Endothelial cell of umbilical vein (primary cell): ENCODE results near the gene BCAS4. TPM values are rescaled to one million over a fixed set of nuclear protein-coding genes. Genes with fewer than 3 reads are reported as not detected.

ENCODE experiments used
- BruUV-seq: library from RNA; stranded (reverse); fragments of 400-500 nt; replicated peaks from 2 replicates; lab custom pipeline; 2021; lab: Mats Ljungman, UMichigan
- CTCF ChIA-PET: fragments of 300-600, 350-600 bp; sonication (Branson Sonifier 250); formaldehyde crosslinking; loops from one replicate; lab custom pipeline; 2021; ENCODE audit warnings: antibody characterized with exemption, inconsistent platforms; lab: Charles Lee
- POLR2A ChIA-PET: fragments of 300-600, 350-600 bp; sonication (Branson Sonifier 250); formaldehyde crosslinking; loops from one replicate; lab custom pipeline; 2021; ENCODE audit warnings: antibody characterized with exemption, inconsistent platforms; lab: Charles Lee
- DNase-seq: peaks from one replicate; pipeline ENCODE4 v3.0.0-alpha.2; 2011; ENCODE audit warnings: low read depth, low spot score
- FAIRE-seq: peaks from 2 replicates; lab custom pipeline; 2011; peaks lifted over from hg19 to GRCh38; lab: Jason Lieb, UNC
- H2AFZ ChIP-seq: 2 replicates; pipeline ENCODE4 v1.6.0; 2012; ENCODE audit warnings: low read depth, low read length, control low read depth, inconsistent platforms
- H3K27ac ChIP-seq: 2 replicates; pipeline ENCODE4 v1.5.1; 2011; ENCODE audit warnings: low read depth, mild to moderate bottlenecking, control low read depth, low read length, moderate library complexity; ENCODE audit not compliant: insufficient read depth
- H3K27me3 ChIP-seq, 2 experiments: 2 replicates each; pipeline versions ENCODE4 v1.6.0 to v1.6.1; 2011; ENCODE audit warnings: low read length in 2 of 2, mixed read lengths in 1 of 2; ENCODE audit not compliant: control insufficient read depth in 2 of 2, insufficient read depth in 2 of 2
- H3K36me3 ChIP-seq, 2 experiments: 2 replicates in 1 of 2; 3 replicates in 1 of 2; pipeline ENCODE4 v1.5.1; 2011; ENCODE audit warnings: low read length in 2 of 2, mild to moderate bottlenecking in 1 of 2, moderate library complexity in 1 of 2; ENCODE audit not compliant: control insufficient read depth in 2 of 2, insufficient read depth in 2 of 2; ENCODE audit errors: extremely low read depth in 1 of 2
- H3K4me1 ChIP-seq: 3 replicates; pipeline ENCODE4 v1.5.1; 2011; ENCODE audit warnings: mild to moderate bottlenecking, low read length; ENCODE audit not compliant: control insufficient read depth, insufficient read depth; ENCODE audit errors: extremely low read depth
- H3K4me2 ChIP-seq: 2 replicates; pipeline ENCODE4 v1.6.1; 2011; ENCODE audit warnings: low read length, control low read depth, mixed read lengths; ENCODE audit not compliant: insufficient read depth
- H3K4me3 ChIP-seq, 3 experiments: fragments of 200-600 bp in 1 of 3; sonication (generic), shearing (Covaris generic) in 1 of 3; replicated peaks in 1 of 3; 2 replicates each; pipeline ENCODE4 v1.5.1; 2011 to 2016; ENCODE audit warnings: control low read depth in 3 of 3, low read length in 3 of 3, mild to moderate bottlenecking in 2 of 3, inconsistent platforms in 1 of 3, low read depth in 1 of 3, moderate library complexity in 1 of 3; ENCODE audit not compliant: insufficient read depth in 1 of 3
- H3K79me2 ChIP-seq: 2 replicates; pipeline ENCODE4 v1.6.0; 2012; ENCODE audit warnings: low read length, inconsistent platforms; ENCODE audit not compliant: control insufficient read depth, insufficient read depth
- H3K9ac ChIP-seq: replicated peaks from 2 replicates; pipeline ENCODE3; 2011; ENCODE audit warnings: low read length, control low read depth; ENCODE audit not compliant: insufficient read depth; ENCODE audit errors: extremely low read depth
- H3K9me1 ChIP-seq: replicated peaks from 3 replicates; pipeline ENCODE4 v1.6.0; 2011; ENCODE audit warnings: mild to moderate bottlenecking, low read length; ENCODE audit not compliant: control insufficient read depth, insufficient read depth; ENCODE audit errors: extremely low read depth
- H3K9me3 ChIP-seq: replicated peaks from 2 replicates; pipeline ENCODE4 v1.5.1; 2012; ENCODE audit warnings: low read length, inconsistent platforms; ENCODE audit not compliant: control insufficient read depth, insufficient read depth
- H4K20me1 ChIP-seq: replicated peaks from 2 replicates; pipeline ENCODE3; 2011; ENCODE audit warnings: mild to moderate bottlenecking, low read length; ENCODE audit not compliant: control insufficient read depth, insufficient read depth; ENCODE audit errors: extremely low read depth
- EZH2 ChIP-seq: IDR thresholded peaks from 2 replicates; pipeline ENCODE4 v1.6.1; 2012; ENCODE audit warnings: borderline replicate concordance, low read depth, mild to moderate bottlenecking, moderate library complexity, low read length, inconsistent platforms; ENCODE audit not compliant: severe bottlenecking
- FOS ChIP-seq: IDR thresholded peaks from 2 replicates; pipeline ENCODE4 v1.6.1; 2011; ENCODE audit warnings: mild to moderate bottlenecking, low read length, moderate library complexity, borderline replicate concordance; ENCODE audit not compliant: insufficient read depth
- GATA2 ChIP-seq: IDR thresholded peaks from 2 replicates; pipeline ENCODE4 v1.7.0; 2011; ENCODE audit warnings: low read depth, mild to moderate bottlenecking, moderate library complexity, mixed read lengths, low read length; ENCODE audit not compliant: insufficient read length, insufficient read depth
- JUN ChIP-seq: IDR thresholded peaks from 2 replicates; pipeline ENCODE4 v1.6.1; 2011; ENCODE audit warnings: borderline replicate concordance, low read depth; ENCODE audit not compliant: insufficient read length, insufficient read depth
- MYC ChIP-seq: IDR thresholded peaks from one replicate; pipeline ENCODE4 v1.6.1; 2011; ENCODE audit warnings: mild to moderate bottlenecking, low read depth, low read length
- POLR2A ChIP-seq: IDR thresholded peaks from 2 replicates; pipeline ENCODE4 v1.6.1; 2012; ENCODE audit warnings: low read depth, mild to moderate bottlenecking, control low read depth, low read length
- POLR2AphosphoS5 ChIP-seq: IDR thresholded peaks from 2 replicates; pipeline ENCODE4 v1.6.1; 2012; ENCODE audit warnings: low read depth, mild to moderate bottlenecking, control low read depth, low read length, moderate library complexity; ENCODE audit not compliant: insufficient read depth
- dilution Hi-C: fragments of 300-500 bp; cut with MboI; formaldehyde crosslinking; loops from one replicate; pipeline ENCODE4 v1.15.0; 2019; ENCODE audit warnings: low sequenced_read_pairs; ENCODE audit not compliant: extremely low pct_ligation_motif_present
- intact Hi-C: fragments of 100-400 bp; cut with micrococcal nuclease; formaldehyde crosslinking; loops from one replicate; pipeline ENCODE4 v1.10.0; 2022
- polyA plus RNA-seq, 4 experiments: library from polyadenylated mRNA; depleted of rRNA in 3 of 4; stranded (reverse) in 3 of 4; unstranded in 1 of 4; fragments of >200 nt; gene quantifications; 2 replicates each; pipeline versions ENCODE4 v1.2.1 to v1.2.3, GENCODE V29; 2011 to 2012; ENCODE audit warnings: missing spikeins in 1 of 4
- total RNA-seq: library from RNA; stranded (reverse); gene quantifications from 2 replicates; pipeline ENCODE4 v1.2.3, GENCODE V29; 2021
- TF ChIP-seq, protein P1 (sequence below), 2 donors: IDR thresholded peaks; 1 replicate in 1 of 2; 2 replicates in 1 of 2; pipeline ENCODE4 v1.5.1; 2011; ENCODE audit warnings: low read length in 2 of 2, mild to moderate bottlenecking in 2 of 2, moderate library complexity in 2 of 2, control low read depth in 1 of 2, inconsistent platforms in 1 of 2, low read depth in 1 of 2; ENCODE audit not compliant: insufficient read depth in 1 of 2; ENCODE audit errors: extremely low read depth in 1 of 2
- TF ChIP-seq, protein P2 (sequence below): IDR thresholded peaks from 2 replicates; pipeline ENCODE4 v1.6.1; 2011; ENCODE audit not compliant: insufficient read depth, insufficient read length

BCAS4 gene
- total and polyA plus RNA-seq, 2 donors (not counting 3 experiments of a cell fraction or from before 2014, with no cell fraction given), result 1.0 to 1.5 TPM

DNA sequence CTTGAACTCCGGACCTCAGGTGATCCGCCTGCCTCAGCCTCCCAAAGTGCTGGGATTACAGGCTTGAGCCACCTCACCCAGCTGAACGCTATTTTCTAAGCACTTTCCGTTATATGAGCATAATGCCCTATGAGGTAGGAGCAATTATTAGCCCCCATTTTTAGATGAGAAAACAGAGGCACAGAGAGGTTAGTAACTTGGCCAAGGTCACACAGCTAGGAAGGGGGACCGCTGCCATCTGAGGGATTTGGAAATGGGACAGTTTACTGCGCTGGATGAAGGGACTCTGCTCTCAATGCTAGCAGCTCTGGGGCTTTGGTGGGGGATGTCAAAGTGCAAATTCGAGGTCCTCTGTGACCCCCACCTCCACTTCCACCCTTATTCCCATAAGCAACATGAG is 62.5 kb downstream of the BCAS4 start:
- Histone ChIP-seq H3K79me2 (no peaks in the 10 kb centered on the region), H3K27me3 (no peaks in the 10 kb centered on the region), H2AFZ (no peak overlapping the region), H3K4me1 (no peaks in the 10 kb centered on the region), H3K27ac (no peak overlapping the region), H4K20me1 (no peaks in the 10 kb centered on the region), H3K9ac (no peak overlapping the region), H3K9me3 (no peaks in the 10 kb centered on the region), H3K4me3 (no peak overlapping the region), H3K4me2 (no peak overlapping the region), H3K36me3 (no peaks in the 10 kb centered on the region), H3K9me1 (no peaks in the 10 kb centered on the region)
- intact Hi-C loops, result no loop called here
- dilution Hi-C loops, result no loop called here
- no TSS peak for BruUV-seq
- ChIA-PET POLR2A (interaction anchor here (0.6 kb wide), 1 partner anchor 64 kb away, joined by 3 read pairs; no protein-coding TSS in a partner anchor), CTCF (no interaction called here)
- DNase-seq (no peak), FAIRE-seq (no peak)
- TF ChIP-seq, protein P1, sequence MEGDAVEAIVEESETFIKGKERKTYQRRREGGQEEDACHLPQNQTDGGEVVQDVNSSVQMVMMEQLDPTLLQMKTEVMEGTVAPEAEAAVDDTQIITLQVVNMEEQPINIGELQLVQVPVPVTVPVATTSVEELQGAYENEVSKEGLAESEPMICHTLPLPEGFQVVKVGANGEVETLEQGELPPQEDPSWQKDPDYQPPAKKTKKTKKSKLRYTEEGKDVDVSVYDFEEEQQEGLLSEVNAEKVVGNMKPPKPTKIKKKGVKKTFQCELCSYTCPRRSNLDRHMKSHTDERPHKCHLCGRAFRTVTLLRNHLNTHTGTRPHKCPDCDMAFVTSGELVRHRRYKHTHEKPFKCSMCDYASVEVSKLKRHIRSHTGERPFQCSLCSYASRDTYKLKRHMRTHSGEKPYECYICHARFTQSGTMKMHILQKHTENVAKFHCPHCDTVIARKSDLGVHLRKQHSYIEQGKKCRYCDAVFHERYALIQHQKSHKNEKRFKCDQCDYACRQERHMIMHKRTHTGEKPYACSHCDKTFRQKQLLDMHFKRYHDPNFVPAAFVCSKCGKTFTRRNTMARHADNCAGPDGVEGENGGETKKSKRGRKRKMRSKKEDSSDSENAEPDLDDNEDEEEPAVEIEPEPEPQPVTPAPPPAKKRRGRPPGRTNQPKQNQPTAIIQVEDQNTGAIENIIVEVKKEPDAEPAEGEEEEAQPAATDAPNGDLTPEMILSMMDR (IDR thresholded peaks at IDR 0.05; ENCODE audit: extremely low read depth in 1 of 2, insufficient read depth in 1 of 2, low read depth in 1 of 2, low read length in 2 of 2), result no peak
- TF ChIP-seq EZH2 (no peak), FOS (no peak), GATA2 (no peak), JUN (no peak), POLR2A (no peak), MYC (no peak), POLR2AphosphoS5 (no peak)
- TF ChIP-seq, protein P2, sequence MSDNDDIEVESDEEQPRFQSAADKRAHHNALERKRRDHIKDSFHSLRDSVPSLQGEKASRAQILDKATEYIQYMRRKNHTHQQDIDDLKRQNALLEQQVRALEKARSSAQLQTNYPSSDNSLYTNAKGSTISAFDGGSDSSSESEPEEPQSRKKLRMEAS, result no peak
